Right forelimb (tissue), 1 donor: Measurements from ENCODE around the gene PHB1.
A peak's percentile ranks its signal among the peaks of the same experiment; 100 is the strongest.

ENCODE experiments used
- DNase-seq: peaks from one replicate; pipeline ENCODE4 v3.0.0-alpha.2; 2018

PHB1 gene

GRCh38 chr17:49414622-49415350 is at the start of gene PHB1:
Gene PHB1 (minus strand): TSS chr17:49414882. CDS start chr17:49413264, 1,618 bp downstream.
- peak; percentile 96 for DNase-seq

GRCh38 chr17:49464049-49464448 is 49.4 kb upstream of the PHB1 start:
- DNase-seq: no peak

- no peak for DNase-seq
These were observed 46.9 kb upstream of the PHB1 start for GRCh38 chr17:49461580-49461979.

- no peak for DNase-seq
These were observed 45.7 kb upstream of the PHB1 start for GRCh38 chr17:49460401-49460800.

GRCh38 chr17:49459401-49459984 is 44.8 kb upstream of the PHB1 start:
- DNase-seq: no peak

- DNase-seq: no peak
These were observed 43.2 kb upstream of the PHB1 start for GRCh38 chr17:49457564-49458535.

- DNase-seq: peak; percentile 73
These were observed 41.7 kb upstream of the PHB1 start for GRCh38 chr17:49456183-49456965.

- peak; percentile 60 for DNase-seq
These were observed 40.7 kb upstream of the PHB1 start for GRCh38 chr17:49455272-49455861.

DNA sequence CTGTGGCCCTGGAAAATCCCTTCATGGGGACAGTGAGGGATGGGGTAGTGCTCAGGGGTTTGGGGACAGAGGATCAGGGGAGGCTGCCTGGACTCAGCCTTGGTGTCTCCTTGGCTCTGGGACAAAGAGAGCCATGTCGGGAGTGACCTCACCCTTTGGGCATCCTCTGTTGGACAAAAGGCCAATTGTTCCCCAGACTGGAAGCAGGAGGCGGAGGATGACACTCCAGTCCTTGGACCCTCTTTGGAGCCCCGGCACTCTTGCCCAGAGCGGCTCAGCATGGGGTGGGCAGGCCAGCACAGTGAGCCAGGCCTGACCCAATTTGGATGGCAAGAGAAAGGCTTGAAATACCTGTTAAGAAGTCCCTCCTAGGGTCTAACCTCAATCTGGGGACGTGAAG is 39.4 kb upstream of the PHB1 start:
- DNase-seq: no peak

GRCh38 chr17:49452661-49453060 is 38.0 kb upstream of the PHB1 start:
- DNase-seq: no peak

DNA sequence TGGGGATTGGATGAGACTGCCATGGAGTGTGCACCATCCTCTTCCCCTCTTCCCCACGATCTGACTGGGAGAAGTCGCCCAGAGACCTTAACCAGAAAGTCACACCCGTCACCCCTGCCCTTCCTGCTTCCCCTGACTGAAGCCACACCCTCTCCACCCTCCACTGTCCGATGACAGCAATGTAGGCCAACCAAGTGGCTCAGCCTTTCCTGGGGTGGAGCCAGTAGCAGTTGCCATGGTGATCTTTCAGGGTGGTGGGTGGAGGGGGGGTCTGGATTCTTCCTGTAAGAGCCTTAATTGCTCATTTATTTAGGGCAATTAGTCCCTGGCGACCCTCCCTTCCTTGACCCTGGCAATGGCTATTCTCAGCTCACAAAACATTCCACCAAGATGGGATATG is 37.5 kb upstream of the PHB1 start:
- DNase-seq: no peak

- peak; percentile 44 for DNase-seq
These were observed 36.1 kb upstream of the PHB1 start for GRCh38 chr17:49450735-49451134.

DNA sequence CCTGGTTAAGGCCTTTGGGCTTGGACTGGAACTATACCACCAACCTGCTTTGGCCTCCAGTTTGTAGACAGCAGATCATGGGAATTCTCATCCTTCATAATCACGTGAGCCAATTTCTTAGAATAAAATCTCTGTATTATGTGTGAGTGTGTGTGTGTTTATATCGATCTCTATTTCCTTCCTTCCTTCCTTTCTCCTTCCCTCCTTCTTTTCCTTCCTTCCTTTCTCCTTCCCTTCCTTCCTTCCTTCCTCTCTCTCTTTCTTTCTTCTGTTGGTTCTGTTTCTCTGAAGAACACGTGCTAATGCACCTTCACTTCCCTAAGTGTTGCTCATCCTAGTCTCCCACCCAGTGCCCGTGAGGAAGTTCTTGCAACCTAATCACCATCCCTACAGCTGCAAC is 35.5 kb upstream of the PHB1 start:
- no peak for DNase-seq

GRCh38 chr17:49447628-49448302 is 33.1 kb upstream of the PHB1 start:
- DNase-seq: no peak

DNA sequence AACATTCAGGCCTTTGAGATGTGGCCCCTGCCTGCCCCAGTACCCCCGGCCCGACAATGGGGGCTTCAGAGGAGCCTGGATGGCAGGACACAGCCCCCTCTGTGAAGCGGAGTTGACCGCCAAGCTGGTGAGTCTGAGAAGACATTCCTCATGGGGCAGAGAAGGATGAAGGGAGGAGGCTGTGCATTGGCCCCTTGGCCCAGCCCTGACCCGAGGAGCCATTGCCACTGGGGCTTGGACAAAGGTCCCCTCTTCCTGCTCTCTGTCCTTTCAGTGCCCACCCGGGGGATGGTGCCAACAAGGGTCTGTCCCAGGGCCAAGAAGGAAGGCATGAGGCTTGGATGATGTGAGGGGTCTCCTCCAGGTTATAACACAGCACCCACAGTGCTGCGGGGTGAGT is 30.9 kb upstream of the PHB1 start:
- DNase-seq: no peak

GRCh38 chr17:49444384-49444783 is 29.7 kb upstream of the PHB1 start:
- no peak for DNase-seq

DNA sequence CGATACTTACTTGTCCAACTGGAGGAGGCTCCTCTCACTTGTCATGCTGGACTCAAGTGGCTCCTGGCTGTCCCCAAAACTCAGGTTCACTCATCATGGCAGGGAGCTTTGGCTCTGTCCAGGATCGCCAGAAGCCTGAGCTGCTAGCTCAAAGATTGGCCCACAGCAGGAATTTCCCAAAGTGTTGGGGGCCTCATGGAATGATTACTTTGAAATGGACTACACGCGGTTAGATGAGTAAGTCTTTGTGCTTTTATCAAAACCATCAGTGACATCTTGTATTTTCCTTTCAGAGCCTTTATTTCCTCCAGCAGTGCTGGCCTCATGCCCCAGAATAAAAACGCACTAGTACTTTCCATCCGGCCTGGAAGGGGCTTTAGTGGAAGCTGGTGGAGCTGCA is 29.2 kb upstream of the PHB1 start:
- no peak for DNase-seq

DNA sequence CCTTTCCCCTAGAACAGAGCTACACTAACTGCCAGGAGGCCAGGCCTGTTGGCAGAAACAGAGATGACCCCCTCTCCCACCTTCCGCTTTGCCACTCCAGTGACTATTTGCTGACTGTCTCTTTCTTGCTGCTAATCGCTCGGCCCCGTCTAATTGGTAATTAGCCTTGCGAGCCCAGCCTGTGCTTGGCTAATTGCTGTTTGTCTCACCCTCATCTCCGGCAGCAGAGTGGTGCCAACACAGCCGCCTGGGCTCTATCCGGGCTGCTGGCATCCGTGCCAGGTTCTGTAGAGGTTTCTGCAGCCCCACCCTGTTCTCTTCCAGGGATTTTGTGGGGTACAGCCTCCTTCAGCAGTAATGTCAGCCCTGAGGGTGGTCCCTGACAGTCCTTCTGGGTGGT is 27.4 kb upstream of the PHB1 start:
- no peak for DNase-seq

- DNase-seq: no peak
These were observed 26.9 kb upstream of the PHB1 start for GRCh38 chr17:49441578-49441977.

DNA sequence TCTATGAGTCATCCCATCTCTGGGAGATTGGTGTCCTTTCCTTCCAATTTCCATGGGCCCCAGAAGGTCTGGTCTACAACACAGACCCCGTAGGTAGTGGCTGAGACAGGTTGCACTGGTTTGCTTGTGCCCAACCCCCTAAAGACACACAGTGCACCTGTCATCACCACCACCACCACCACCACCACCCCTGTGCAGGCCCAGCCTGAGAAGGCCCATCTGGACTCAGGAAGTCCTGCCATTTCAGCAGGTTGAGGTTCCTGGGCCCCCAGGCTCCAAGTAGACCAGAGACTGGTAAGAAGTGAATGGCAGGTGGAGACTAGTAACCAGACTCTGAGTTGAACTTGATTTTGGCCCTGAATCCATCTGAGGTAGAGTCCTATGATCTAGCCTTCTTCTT is 25.9 kb upstream of the PHB1 start:
- DNase-seq: no peak

GRCh38 chr17:49439673-49440571 is 25.2 kb upstream of the PHB1 start:
- no peak for DNase-seq
